ENCODE data around the gene SIRPA.
A peak's percentile ranks its signal among the peaks of the same experiment; 100 is the strongest.

Gene SIRPA

GRCh38 chr20:1890469-1891262 is 4.5 kb upstream of the SIRPA start:
- no peak for DNase-seq

DNA sequence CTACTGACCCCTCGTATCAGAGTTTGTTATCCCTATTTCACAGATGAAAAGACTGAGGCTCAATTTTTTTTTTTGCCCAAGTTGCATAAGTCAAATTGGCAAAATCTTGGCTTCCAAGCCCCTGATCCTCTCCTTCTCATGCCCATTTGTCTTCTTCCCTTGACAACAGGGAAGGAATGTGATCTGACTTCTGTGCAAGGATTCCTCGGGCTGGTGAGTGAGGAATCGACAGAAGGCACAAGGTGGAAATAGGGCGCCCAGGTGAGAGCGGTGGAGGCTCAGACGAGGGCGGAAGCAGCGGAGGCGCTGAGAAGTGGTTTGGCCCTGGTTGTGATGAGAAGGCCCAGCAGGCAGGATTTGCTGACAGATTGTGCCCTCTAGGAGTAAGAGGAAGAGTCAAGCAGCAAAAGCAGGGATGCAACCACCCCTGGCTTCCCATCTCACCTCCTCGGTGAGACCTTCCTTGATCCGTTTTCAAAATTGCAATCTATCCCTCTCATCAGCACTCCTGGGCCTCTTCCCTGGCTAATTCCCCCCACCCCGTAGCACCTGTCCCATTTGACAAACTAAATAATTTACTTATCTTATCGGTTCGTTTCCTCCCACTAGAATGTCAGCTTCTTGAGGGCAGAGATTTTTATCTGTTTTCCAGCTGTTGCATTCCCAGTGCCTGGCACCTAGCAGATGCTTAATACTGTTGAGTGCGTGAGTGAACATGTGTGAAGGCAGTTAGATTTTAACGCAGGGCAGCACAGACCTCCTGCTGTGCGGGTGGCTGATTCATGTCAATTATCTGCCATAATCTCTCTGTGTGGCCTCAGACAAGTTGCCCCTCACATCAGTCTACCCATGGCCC is 3.7 kb upstream of the SIRPA start:
- DNase-seq = no peak

- no peak for DNase-seq
Measured at GRCh38 chr20:1892119-1892385, 3.2 kb upstream of the SIRPA start.

DNA sequence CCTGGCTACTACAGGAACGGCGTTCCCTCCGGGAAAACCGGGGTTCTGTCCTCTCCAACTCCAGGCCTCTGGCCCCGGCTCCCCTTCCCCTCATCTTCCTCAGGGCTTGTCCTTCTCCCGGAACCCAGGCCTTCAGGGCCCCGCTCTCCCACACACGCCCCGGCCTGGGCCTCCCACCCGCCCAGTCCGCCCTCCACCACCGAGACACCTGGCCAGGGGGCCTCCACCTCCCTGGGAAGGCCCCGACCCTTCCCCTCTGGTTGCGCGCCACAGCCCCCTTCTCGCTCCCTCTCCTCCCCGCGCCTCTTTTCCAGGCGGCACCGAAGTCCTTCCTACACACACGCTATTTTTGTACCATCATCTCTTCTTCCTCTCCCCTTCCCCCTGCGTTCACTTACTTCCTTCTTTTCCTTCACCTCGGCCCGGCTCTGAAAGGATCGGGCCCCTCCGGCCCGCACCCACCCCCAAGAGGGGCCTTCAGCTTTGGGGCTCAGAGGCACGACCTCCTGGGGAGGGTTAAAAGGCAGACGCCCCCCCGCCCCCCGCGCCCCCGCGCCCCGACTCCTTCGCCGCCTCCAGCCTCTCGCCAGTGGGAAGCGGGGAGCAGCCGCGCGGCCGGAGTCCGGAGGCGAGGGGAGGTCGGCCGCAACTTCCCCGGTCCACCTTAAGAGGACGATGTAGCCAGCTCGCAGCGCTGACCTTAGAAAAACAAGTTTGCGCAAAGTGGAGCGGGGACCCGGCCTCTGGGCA is 1.3 kb upstream of the SIRPA start:
- DNase-seq = no peak

DNA sequence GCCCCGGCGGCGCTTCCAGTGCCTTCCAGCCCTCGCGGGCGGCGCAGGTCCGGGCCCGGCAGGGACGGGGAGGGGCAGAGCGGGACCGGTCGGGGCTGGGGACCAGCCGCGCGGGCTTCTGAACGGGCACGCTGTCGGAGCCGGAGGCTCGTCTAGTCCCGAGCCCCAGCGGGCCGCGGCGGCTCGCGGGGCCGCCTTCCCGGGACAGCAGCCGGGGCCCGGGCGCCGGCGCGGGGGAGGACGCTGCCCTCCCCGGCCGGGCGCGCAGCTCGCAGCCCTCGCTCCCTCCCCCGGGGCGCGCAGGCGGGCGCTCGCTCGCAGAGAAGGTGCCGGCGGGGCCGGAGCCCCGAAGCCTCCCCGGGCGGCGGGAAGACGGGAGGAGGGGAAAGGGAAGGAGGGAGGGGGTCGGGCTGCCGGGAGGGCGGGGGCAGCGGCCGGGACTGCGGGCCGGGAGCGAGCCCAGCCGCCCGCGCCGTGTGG is 696 bp upstream of the SIRPA start:
- peak; percentile 83 for DNase-seq

DNA sequence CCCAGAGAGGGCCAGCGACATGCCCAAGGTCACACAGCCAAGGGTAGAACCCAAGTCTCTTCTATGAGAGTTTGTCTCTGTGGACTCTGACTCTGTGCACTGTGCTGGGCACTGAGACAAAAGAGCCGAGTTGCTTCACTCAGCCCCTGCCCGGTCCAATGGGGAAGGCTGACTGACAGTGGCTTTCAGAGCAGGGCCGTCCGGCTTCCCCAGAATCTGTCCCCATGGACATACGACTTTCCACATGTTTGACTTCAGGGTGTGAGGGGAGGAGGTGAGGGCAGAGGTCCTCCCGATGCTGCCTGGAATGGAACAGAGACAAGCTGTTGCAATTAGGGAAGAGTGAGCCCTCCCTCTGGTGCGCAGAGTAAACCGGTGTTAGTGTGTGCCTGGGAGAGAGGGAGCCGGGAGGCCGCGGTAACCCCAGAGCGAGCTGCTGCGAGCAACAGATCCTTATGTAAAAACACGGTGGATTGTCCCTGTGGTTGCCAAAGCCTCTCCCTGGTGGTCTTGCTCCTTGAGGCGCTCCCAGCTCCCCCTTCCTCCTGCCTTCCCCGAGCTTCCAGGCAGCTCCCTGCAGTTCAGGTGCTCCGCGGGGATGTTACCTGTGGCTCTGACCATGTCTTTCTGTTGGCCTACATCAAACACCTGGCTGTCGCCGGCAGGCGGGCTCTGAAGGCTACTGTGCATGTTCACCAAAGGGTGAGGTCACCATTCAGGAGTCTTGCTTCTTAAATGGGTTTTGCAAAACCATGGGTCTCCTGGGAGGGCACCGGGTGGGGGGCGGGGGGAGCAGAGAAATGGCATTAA is 672 bp downstream of the SIRPA start:
- no peak for DNase-seq

- DNase-seq = no peak
Measured at GRCh38 chr20:1896484-1897258, 1.5 kb downstream of the SIRPA start.

- no peak for DNase-seq
Measured at GRCh38 chr20:1897541-1897940, 2.3 kb downstream of the SIRPA start.

- peak; percentile 50 for DNase-seq
Measured at GRCh38 chr20:1897965-1898464, 2.8 kb downstream of the SIRPA start.

DNA sequence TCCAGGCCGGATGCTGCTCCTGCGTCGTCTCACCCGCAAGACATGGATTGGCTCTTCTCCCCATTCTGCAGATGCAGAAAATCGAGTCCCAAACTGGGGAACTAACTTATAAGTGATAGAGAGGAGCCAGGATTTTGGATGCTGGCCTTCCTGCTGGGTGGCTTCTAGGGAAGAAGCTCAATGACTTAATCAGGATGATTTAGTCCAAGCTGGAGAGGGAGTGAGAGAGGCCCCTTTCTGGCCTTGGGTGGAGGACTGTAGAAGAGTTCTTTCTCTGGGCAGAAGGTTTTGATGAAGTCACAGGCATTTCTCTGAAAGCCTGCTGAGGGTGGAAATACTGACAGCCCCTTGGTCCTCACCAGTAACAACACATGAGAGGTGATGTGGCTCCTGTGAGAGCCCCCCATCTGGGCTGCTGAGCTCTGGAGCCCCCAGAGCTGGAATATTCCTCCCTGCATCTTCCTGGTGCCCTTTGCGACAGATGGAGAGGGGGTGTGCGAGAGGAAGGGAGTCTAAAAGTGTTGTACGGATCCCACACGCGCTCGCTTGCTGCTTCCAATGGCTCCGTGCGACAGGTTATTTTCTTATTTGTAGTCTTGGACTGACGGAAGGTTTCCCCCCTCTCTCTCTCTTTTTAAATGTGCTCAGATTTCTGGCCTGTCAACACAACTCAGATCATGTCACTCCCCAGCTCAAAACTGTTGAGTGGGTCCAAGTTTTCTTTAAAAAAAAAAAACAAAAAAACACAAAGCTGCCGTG is 3.5 kb downstream of the SIRPA start:
- DNase-seq = peak; percentile 44

- no peak for DNase-seq
Measured at GRCh38 chr20:1899241-1899525, 4.0 kb downstream of the SIRPA start.

GRCh38 chr20:1900321-1900801 is 5.2 kb downstream of the SIRPA start:
- DNase-seq = peak; percentile 77

DNA sequence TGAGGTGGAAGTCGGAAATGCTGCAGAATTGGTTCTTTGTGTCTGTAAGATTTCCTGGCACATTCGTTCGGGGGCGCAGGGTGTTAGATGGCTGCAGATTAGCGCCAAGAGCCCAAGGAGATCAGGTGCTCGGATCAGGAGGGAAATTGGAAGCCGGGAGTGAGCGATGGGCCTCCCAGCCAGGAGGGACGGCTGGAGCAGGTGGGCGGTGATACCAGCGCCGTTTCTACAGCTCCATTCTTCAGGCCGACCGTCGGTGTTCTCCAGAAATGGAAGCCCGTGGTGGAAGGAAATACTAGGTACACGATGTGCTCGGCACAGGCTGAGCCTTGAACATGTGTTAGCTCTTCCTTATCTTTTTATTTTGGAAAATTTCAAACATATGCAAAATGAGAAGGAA is 6.5 kb downstream of the SIRPA start:
- DNase-seq = no peak

GRCh38 chr20:1902188-1902587 is 7.0 kb downstream of the SIRPA start:
- DNase-seq = no peak

DNA sequence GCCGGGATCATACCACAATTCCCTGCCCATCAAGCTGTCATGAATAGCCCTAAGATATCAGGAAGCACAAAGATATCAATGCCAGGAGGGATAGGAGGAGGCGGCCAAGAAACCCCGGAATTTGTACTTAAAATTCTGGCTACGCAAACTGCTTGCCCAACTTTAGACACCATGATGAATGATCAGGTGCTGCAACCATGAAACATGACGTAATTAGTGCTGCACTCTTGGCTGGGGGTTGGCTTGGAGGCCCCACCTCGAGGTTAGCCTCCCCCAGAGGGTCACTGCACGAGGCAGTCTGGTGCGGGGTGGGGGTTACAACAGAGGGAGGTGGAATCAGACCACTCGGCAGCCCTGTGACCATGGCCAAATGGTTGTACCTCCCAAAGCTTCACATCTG is 8.9 kb downstream of the SIRPA start:
- no peak for DNase-seq

DNA sequence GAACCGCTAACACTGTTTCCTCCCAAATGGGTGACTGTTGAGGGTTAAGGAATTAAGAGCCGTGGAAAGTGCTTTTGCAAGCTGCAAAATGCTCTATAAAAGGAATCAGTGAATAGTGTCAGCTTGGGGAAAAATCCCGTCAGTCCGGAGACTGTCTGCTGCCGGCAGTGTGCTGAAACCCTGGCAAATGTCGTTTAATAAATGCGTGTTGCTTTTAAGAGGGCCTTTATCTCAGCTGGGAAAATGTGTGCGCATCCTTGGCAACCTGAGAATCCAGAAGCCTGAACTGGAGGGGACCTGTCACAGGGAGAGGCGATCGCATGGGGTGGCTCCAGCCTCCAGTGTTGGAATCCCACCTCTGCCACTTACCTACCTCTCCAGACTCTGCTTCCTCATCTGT is 9.8 kb downstream of the SIRPA start:
- no peak for DNase-seq

DNA sequence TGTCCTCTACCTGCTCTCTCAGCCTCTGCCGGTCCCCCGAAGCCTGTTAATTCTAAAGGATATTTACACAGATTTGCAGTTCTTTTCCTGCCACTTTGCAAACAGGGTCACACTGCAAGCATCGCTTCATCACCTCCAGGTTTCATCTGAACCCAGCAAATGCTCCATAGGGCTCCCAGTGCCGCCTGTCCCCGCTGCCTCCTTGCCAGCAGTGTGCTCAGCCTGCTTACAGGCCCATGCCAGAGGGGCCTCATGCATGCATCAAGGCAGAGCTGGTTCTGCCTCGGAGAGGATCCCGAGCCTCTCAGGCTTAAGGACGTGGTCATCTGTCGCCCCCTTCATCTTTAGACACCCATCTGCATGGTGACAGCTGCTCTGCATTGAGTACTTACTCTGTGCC is 10.5 kb downstream of the SIRPA start:
- no peak for DNase-seq

- DNase-seq = no peak
Measured at GRCh38 chr20:1906361-1907051, 11.3 kb downstream of the SIRPA start.

GRCh38 chr20:1907586-1907985 is 12.4 kb downstream of the SIRPA start:
- no peak for DNase-seq

DNA sequence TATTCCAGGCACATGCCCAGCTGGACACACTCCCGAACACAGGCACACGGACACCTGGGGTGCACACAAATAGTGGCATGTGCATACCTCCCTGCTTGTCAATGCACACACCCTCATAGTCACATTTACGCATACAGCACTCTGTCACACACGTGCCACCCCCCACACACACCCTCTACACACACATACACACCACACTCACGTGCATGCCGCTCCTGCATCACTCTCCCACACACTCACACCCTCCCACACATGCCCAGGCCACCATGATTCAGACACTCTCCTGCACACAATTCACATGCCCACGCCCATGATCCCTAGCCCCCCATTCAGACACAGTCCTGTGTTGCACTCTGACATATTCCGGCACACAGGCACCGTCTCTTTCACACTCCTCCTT is 13.0 kb downstream of the SIRPA start:
- DNase-seq = no peak

Measured in femur (tissue), 1 donor.